ENCODE measurements around the gene ANGPTL2.

ANGPTL2 gene

GRCh38 chr9:127136081-127136879, 13.8 kb upstream of the ANGPTL2 start:
- DNase-seq: no peak

- no peak for DNase-seq
Observed at GRCh38 chr9:127135056-127135745, 12.8 kb upstream of the ANGPTL2 start.

- DNase-seq: peak; percentile 87
Observed at GRCh38 chr9:127133739-127134167, 11.3 kb upstream of the ANGPTL2 start.

GRCh38 chr9:127132921-127133647, 10.6 kb upstream of the ANGPTL2 start:
- peak; percentile 60 for DNase-seq

- DNase-seq: no peak
Observed at GRCh38 chr9:127132375-127132774, 9.9 kb upstream of the ANGPTL2 start.

GRCh38 chr9:127131871-127132270, 9.4 kb upstream of the ANGPTL2 start:
- DNase-seq: peak; percentile 78

- peak; percentile 79 for DNase-seq
Observed at GRCh38 chr9:127130661-127131538, 8.5 kb upstream of the ANGPTL2 start.

GRCh38 chr9:127130235-127130634, 7.8 kb upstream of the ANGPTL2 start:
- no peak for DNase-seq

- DNase-seq: no peak
Observed at GRCh38 chr9:127129718-127130085, 7.3 kb upstream of the ANGPTL2 start.

- no peak for DNase-seq
Observed at GRCh38 chr9:127129073-127129717, 6.8 kb upstream of the ANGPTL2 start.

- DNase-seq: no peak
Observed at GRCh38 chr9:127128341-127129072, 6.1 kb upstream of the ANGPTL2 start.

GRCh38 chr9:127126971-127127370, 4.5 kb upstream of the ANGPTL2 start:
- no peak for DNase-seq

- DNase-seq: no peak
Observed at GRCh38 chr9:127124792-127125191, 2.4 kb upstream of the ANGPTL2 start.

- no peak for DNase-seq
Observed at GRCh38 chr9:127124111-127124531, 1.7 kb upstream of the ANGPTL2 start.

GRCh38 chr9:127123064-127123890, 842 bp upstream of the ANGPTL2 start:
- DNase-seq: no peak

- DNase-seq: no peak
Observed at GRCh38 chr9:127121628-127122175, 733 bp downstream of the ANGPTL2 start.

- no peak for DNase-seq
Observed at GRCh38 chr9:127119320-127119709, 3.1 kb downstream of the ANGPTL2 start.

GRCh38 chr9:127118597-127119319, 3.7 kb downstream of the ANGPTL2 start:
- no peak for DNase-seq

- no peak for DNase-seq
Observed at GRCh38 chr9:127117801-127118200, 4.6 kb downstream of the ANGPTL2 start.

Data from fibroblast of skin of back (primary cell).